Right cardiac atrium (tissue), 5 donors: ENCODE data around the gene MS4A10. TPM values are rescaled to one million over a fixed set of nuclear protein-coding genes. Genes with fewer than 3 reads are reported as not detected.

Experiments
- ATAC-seq, 2 donors: fragments of 200-7000 bp; cut with Tn5 transposase; one replicate each; pipeline versions ENCODE4 v1.8.0 to v1.9.1; 2020; ENCODE audit warnings: moderate library complexity in 2 of 2, mild to moderate bottlenecking in 1 of 2
- DNase-seq, 3 donors: peaks; one replicate each; pipeline ENCODE4 v3.0.0-alpha.2; 2020
- H3K27ac ChIP-seq: one replicate; pipeline ENCODE4 v1.5.1; 2013; ENCODE audit warnings: mild to moderate bottlenecking, low read length, control low read depth, moderate library complexity
- H3K27me3 ChIP-seq: one replicate; pipeline ENCODE4 v1.6.1; 2013; ENCODE audit not compliant: control insufficient read depth, insufficient read depth
- H3K4me1 ChIP-seq: one replicate; pipeline ENCODE4 v1.6.1; 2013; ENCODE audit warnings: low read length; ENCODE audit not compliant: control insufficient read depth, insufficient read depth
- H3K4me3 ChIP-seq: one replicate; pipeline ENCODE4 v1.5.1; 2013; ENCODE audit warnings: low read length, control low read depth
- H3K9me3 ChIP-seq: one replicate; pipeline ENCODE4 v1.6.1; 2013; ENCODE audit warnings: low read length; ENCODE audit not compliant: control insufficient read depth
- WGBS: extraction: QIAGEN DNeasy Blood & Tissue Kit; methylation state at CpG from one replicate; pipeline ENCODE4 v1.1.7; 2013; 5-methylcytosine and 5-hydroxymethylcytosine counted together
- intact Hi-C, 4 donors: fragments of 100-400 bp; cut with DNase I; formaldehyde crosslinking; loops; one replicate each; pipeline versions ENCODE4 v1.11.0 to v1.14.0; 2022 to 2023
- polyA plus RNA-seq: library from polyadenylated mRNA; stranded (reverse); fragments of 200-250 nt; gene quantifications from one replicate; pipeline ENCODE4 v1.2.3, GENCODE V29; 2013
- total RNA-seq, 4 donors: library from RNA; stranded (reverse); fragmentation: NEBNext Ultra II Directional; extraction: Animal tissue kit (Norgen Biotek cat#: 25700); gene quantifications; one replicate each; pipeline ENCODE4 v1.2.1, GENCODE V29; 2021
- donor health status: healthy with polysubstance abuse.
- donor health status: DM: no; HTN: yes; CAD: no.
- donor health status: DM: no; HTN: no; CAD: no.
- donor health status: DM: no; HTN: yes; CAD: no; lungs with severe emphysema.
- donor health status: DM: yes; HTN: yes; CAD: no.

MS4A10 gene
- total and polyA plus RNA-seq, 5 donors, result not detected

DNA sequence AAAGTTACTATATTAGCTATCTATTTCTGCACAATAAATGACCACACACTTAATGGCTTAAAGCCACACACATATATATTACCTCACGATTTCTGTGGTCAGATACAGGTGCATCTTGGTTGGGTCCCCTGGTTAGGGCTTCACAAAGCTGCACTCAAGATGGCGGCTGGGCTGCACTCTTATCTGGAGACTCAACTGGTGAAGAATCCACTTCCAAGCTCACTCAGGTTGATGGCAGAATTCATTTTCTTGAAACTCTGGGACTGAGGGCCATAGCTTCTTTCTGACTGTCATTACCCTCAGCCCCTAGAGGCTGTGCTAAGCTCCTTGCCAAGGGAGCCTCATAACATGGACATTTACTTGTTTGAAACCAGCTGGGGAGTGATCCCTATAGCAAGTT, 5.1 kb upstream of the MS4A10 start:
- ATAC-seq, result no peak
- H3K27ac ChIP-seq, result no peak overlapping the region
- WGBS, result 91% methylated on average over 2 of the region's 2 CpGs
- no peak for DNase-seq
- no peaks in the 10 kb centered on the region for H3K9me3 ChIP-seq
- no peaks in the 10 kb centered on the region for H3K4me1 ChIP-seq
- intact Hi-C loops, result no loop called here
- H3K27me3 ChIP-seq, result no peaks in the 10 kb centered on the region
- H3K4me3 ChIP-seq, result no peak overlapping the region

DNA sequence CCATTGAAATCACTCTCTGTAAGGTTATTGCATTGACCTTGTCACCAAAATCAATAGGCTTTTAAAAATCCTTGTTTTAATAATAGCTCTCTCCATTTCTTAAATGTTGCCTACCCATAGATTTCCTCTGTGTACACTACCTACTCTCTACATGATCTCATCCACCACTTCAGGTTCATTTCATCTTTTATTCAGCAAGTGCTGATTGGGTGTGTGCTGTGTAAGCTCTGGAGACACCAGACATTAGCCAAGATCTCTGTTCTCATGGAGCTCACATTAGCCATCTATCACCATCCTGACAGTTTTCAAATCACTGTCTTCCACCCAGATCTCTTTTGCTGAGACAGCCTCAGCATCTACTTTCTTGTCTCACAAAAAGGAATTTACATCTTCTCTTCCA, 4.4 kb upstream of the MS4A10 start:
- no peak overlapping the region for H3K4me3 ChIP-seq
- intact Hi-C loops, result no loop called here
- H3K27ac ChIP-seq, result no peak overlapping the region
- H3K9me3 ChIP-seq, result no peaks in the 10 kb centered on the region
- H3K4me1 ChIP-seq, result no peaks in the 10 kb centered on the region
- DNase-seq (no peak), ATAC-seq (no peak)
- no peaks in the 10 kb centered on the region for H3K27me3 ChIP-seq

DNA sequence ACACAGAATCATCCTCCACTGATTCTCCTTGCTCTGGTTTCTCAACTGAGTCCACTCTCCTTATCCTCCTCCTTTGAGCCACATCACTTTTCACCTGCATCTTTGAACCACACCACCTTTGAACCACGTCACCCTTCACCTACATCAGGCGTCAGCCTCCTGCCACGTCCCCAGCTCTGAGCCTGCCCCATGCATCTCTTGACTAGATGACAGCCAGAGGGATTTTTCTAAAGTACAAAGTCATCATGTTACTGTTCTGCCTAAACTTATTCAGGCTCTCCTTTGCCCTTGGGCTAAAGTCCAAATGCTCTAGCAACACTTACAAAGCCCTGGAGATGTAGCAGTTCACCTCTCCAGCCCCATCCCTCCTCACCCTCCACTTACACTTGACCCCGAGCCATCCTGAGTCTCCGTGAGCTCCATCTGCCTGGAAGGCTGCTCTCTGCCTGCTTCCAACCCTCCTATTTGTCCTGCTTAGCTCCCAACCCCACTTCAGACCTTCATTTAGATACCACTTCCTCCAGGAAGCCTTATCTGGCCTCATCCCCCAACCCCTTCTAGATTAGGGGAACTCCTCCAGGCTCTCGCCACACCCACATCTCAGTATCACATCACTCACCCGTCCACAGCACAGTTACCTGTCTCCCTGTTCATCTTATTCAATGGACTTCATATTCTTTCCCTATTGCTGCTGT, 3.7 kb upstream of the MS4A10 start:
- 74% methylated on average over 7 of the region's 7 CpGs for WGBS
- Histone ChIP-seq H3K4me1 (no peaks in the 10 kb centered on the region), H3K9me3 (no peaks in the 10 kb centered on the region), H3K4me3 (no peak overlapping the region), H3K27me3 (no peaks in the 10 kb centered on the region), H3K27ac (no peak overlapping the region)
- ATAC-seq (no peak), DNase-seq (no peak)
- intact Hi-C loops, result no loop called here

DNA sequence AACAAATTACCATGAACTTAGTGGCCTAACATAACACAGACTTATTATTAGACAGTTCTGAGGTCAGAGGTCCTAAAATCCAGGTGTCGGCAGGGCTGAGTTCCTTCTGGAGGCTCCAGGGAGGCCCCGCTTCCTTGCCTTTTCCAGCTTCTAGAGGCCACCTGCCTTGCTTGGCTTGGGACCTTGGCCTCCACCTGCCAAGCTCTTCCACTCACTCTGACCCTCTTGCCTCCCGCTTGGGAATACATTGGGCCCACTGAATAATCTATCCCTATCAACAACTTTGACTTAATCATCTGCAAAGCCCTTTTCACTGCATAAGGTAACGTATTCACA, 3.2 kb upstream of the MS4A10 start:
- H3K27ac ChIP-seq, result no peak overlapping the region
- H3K4me1 ChIP-seq, result no peaks in the 10 kb centered on the region
- 94% methylated on average over 4 of the region's 4 CpGs for WGBS
- no peak overlapping the region for H3K4me3 ChIP-seq
- no peaks in the 10 kb centered on the region for H3K9me3 ChIP-seq
- ATAC-seq, result no peak
- intact Hi-C loops, result no loop called here
- no peaks in the 10 kb centered on the region for H3K27me3 ChIP-seq
- DNase-seq, result no peak

DNA sequence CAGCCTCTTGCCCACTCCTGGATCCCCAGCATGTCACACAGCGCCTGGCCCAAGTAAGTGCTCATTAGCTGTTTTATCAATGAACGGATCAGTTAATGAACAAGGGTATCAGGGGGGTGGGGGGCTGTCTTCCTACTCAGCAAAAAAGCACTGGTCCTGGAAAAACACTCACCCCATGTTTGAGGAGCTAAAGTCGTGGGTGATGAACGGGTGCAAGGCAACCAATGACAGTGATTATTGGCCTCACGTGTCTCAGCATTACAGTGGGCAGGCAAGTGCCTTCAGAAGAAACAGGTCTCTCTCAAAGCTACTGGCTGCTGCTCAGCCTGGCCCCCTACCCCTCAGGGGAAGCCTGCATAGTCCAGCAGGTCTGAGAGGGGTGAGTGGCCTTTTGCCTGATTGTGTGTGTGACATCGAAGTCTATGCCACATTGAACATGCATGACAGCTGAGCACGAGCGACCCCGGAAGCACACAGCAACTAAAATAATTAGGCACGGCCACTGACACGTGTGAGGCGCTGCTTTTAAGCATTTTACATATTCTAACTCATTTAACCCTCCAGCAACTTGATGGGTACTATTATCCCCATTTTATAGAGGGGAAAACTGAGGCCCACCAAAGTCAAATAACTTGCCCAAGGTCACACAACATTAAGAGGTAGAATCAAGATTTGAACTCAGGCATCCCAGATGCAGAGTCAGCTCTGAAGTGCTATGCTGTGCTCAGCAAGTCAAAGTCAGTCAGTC, 2.6 kb upstream of the MS4A10 start:
- Histone ChIP-seq H3K27ac (no peak overlapping the region), H3K4me3 (no peak overlapping the region), H3K4me1 (no peaks in the 10 kb centered on the region), H3K9me3 (no peaks in the 10 kb centered on the region), H3K27me3 (no peaks in the 10 kb centered on the region)
- WGBS, result 88% methylated on average over 12 of the region's 12 CpGs
- DNase-seq (no peak), ATAC-seq (no peak)
- intact Hi-C loops, result no loop called here

DNA sequence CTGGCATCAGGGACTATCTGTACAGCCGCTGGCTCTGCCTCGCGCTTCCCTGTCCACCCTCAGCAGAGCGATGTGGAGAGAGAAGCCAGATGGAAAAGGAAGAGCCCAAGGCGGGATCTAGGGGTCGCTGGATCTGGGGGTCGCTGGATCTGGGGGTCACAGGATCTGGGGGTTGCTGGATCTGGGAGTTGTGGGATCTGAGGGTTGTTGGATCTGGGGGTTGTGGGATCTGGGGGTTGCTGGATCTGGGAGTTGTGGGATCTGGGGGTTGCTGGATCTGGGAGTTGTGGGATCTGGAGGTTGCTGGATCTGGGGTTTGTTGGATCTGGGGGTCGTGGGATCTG, 2.0 kb upstream of the MS4A10 start:
- Histone ChIP-seq H3K4me3 (no peak overlapping the region), H3K4me1 (no peaks in the 10 kb centered on the region), H3K27ac (no peak overlapping the region), H3K9me3 (no peaks in the 10 kb centered on the region), H3K27me3 (no peaks in the 10 kb centered on the region)
- 94% methylated on average over 8 of the region's 8 CpGs for WGBS
- intact Hi-C loops, result no loop called here
- ATAC-seq (no peak), DNase-seq (no peak)

DNA sequence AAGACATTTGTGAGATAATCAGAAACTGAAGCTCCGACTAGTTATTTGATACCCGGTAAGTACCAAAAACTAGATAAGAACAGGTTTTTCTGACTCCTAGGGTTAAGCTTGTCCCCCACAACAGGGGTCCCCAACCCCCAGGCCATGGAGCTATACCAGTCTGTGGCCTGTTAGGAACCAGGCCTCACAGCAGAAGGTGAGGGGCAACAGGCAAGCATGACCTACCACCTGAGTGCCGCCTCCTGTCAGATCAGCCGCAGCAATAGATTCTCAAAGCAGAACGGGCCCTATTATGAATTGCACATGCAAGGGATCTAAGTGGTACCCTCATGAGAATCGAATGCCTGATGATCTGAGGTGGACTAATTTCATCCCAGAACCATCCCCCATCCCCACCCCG, 1.2 kb upstream of the MS4A10 start:
- intact Hi-C loops, result no loop called here
- Histone ChIP-seq H3K27ac (no peak overlapping the region), H3K9me3 (no peaks in the 10 kb centered on the region), H3K4me3 (no peak overlapping the region), H3K4me1 (no peaks in the 10 kb centered on the region), H3K27me3 (no peaks in the 10 kb centered on the region)
- DNase-seq, result no peak
- WGBS, result 92% methylated on average over 7 of the region's 7 CpGs
- ATAC-seq, result no peak

DNA sequence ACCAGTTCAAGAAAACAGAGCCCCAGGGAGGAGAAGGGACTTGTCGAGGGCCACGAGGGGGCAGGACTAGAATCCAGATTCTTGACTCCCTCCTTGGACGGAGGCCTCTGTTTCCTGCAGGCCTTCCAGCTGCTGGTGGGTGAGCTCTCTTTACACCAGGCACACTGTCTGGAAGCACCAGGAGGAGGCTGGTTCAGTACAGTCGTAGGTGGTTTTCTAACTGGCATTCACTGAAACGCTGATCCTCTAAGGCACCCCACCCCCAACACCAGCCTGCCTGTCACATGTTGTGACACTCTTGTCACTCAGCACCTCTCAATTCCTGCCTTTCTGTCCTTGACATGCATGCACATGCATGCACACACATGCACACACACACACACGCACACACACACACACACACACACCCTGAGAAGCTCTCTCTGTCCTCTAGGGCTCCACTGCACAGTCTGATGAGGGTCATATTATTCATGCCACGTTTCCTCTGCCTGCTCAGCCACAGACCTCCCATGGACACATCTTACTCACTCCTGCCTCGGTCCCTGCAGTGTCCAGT, 751 bp downstream of the MS4A10 start:
- 48% methylated on average over 8 of the region's 8 CpGs for WGBS
- DNase-seq (no peak), ATAC-seq (no peak)
- Histone ChIP-seq H3K4me3 (no peak overlapping the region), H3K4me1 (no peaks in the 10 kb centered on the region), H3K27me3 (no peaks in the 10 kb centered on the region), H3K9me3 (no peaks in the 10 kb centered on the region), H3K27ac (no peak overlapping the region)
- intact Hi-C loops, result no loop called here

DNA sequence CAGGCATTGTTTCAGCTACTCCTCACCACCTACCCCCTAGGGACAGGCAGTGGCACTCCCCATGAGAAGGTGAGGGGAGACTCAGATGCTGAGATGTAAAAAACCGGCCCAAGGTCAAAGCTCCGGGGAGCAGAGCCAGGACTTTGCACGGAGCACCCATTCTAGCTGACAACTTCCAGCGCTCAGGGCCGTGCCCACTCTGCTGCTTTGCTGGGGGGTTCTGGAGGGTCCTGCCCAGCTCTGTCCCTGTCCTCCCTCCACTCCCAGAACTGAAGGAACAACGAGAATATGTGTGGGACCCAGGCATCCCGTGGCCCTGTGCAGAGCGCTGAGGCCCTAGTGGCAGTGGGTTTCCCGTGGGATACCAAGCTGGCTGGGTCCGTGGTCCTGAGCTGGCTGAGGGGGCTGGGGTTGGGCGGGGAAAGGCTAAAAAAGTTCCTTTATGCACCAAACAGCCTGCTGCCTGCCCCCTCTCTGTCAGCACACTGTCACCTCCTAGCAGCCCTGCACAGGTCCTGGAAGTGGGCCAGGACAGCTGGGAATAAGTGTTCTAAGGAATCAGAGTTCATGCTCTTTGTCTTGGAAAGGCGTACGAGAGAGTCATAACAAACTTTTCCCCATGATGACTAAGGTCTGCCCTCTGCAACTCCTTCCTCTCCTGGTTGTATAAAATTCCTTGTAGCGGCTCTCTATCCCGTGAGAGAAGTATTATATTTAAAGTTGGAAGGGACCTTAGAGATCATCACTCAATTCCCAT, 1.9 kb downstream of the MS4A10 start:
- Histone ChIP-seq H3K4me1 (no peaks in the 10 kb centered on the region), H3K27me3 (no peaks in the 10 kb centered on the region), H3K27ac (no peak overlapping the region), H3K4me3 (no peak overlapping the region), H3K9me3 (no peaks in the 10 kb centered on the region)
- intact Hi-C loops, result no loop called here
- peak; percentile 84 to 92 (median 84) for DNase-seq
- 31% methylated on average over 15 of the region's 15 CpGs for WGBS
- peak; percentile 70 to 87 for ATAC-seq

DNA sequence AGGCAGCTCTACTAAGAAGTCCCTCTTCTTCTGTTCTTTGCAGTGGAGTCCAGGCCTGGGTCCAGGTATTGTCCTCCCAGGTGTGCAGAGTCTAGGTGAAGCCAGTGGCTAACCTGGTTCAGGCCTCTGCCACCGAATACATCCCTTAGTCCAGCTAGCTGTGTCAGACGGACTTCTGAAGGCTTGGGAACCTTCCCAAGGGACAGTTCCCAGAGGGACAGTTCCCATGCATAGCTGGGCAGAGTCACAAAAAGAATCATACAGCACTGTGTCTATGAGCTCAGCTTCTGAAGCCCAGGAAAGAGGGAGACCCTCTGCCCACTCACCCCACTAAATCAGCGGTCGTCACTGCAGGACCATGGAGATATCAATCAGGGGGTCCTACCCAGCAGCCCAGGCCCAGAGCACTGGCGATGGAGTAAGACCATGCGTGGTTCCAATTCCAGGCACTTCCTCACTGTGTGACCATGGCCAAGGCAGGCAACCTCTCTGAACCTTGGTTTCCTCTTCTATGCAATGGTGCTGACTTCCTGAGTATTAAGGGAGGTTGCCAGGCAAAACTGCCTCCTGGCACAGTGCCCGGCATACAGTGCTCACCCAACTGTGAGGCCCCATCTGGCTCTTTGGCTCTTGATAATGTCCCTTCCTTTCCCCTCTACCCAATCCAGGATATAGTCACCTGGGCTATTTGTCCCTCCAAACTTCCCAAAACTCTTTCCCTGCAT, 3.4 kb downstream of the MS4A10 start:
- Histone ChIP-seq H3K27me3 (no peaks in the 10 kb centered on the region), H3K27ac (no peak overlapping the region), H3K9me3 (no peaks in the 10 kb centered on the region), H3K4me3 (no peak overlapping the region), H3K4me1 (no peaks in the 10 kb centered on the region)
- intact Hi-C loops, result no loop called here
- 84% methylated on average over 7 of the region's 7 CpGs for WGBS
- peak in 1 of 3 donors; percentile 72 for DNase-seq
- ATAC-seq, result peak in 1 of 2 donors; percentile 19

DNA sequence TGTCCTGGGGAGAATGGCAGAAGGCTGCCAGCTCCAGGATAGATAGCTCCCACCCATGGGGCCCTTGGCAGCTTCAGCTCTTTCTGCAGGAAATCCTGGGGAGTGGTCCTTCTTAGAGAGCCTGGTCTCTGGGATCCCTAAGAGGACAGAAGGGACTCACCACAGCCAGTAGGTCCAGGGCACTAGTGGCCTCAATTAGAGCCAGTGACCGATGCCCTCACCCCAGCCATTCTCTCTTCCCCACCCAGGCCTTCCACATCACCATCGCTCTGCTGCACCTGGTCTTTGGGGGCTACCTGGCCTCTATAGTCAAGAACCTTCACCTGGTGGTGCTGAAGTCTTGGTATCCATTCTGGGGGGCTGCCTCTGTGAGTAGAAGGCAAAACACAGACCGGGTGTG, 5.6 kb downstream of the MS4A10 start:
- no peak overlapping the region for H3K4me3 ChIP-seq
- H3K4me1 ChIP-seq, result no peaks in the 10 kb centered on the region
- DNase-seq, result no peak
- WGBS, result 91% methylated on average over 3 of the region's 3 CpGs
- no peaks in the 10 kb centered on the region for H3K9me3 ChIP-seq
- H3K27ac ChIP-seq, result no peak overlapping the region
- intact Hi-C loops, result no loop called here
- no peaks in the 10 kb centered on the region for H3K27me3 ChIP-seq
- ATAC-seq, result no peak
